Measurements from ENCODE around the gene ERICH6B.
"Not testable (repeated sequence)": the region's sequence is repeated elsewhere in the genome, so short reads cannot be mapped to it uniquely, and the experiment has no call there.

ERICH6B gene
- 0 reads per million in 4 experiments for total RNA-seq

DNA sequence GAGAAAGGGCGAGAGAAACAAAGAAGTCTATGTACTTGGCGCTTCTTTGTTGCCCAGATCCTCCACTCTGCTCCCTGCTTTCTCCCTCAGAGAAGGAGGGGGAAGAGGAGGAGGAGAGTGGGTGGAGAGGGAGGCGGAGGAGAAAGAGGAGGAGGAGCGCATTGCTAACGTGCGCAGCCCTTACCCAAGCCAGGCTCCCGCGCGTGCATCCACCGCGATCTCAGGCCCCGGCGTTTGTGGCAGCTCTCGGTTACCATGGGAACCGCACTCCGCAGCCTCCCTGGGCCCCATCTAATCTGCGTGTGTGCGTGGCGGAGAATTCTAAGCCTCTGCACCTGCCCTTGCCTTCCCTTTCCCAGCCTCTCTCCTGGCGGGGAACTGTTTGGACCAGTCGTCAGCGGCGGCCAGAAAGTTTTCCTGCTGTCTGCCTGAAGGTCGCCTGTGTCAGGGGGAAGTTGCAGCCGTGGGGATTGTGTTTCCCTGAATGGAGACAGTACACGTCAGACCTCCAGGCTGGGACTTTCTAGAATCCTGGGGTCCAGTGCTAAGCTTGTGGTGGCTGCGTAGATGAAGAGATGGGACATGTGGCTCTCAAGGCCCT is at the start of gene ERICH6B:
Gene ERICH6B, minus strand, starts transcription at position 239 of the 601 bp plus-strand sequence. CDS start 18,734 bp downstream, outside the sequence.
- no peak for DNase-seq

DNA sequence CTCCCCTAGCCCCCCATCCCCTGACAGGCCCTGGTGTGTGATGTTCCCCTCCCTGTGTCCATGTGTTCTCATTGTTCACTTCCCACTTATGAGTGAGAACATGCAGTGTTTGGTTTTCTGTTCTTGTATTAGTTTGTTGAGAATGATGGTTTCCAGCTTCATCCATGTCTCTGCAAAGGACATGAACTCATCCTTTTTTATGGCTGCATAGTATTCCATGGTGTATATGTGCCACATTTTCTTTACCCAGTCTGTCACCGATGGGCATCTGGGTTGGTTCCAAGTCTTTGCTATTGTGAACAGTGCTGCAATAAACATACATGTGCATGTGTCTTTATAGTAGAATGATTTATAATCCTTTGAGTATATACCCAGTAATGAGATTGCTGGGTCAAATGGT is 47.4 kb upstream of the ERICH6B start:
- DNase-seq, result not testable (repeated sequence)

DNA sequence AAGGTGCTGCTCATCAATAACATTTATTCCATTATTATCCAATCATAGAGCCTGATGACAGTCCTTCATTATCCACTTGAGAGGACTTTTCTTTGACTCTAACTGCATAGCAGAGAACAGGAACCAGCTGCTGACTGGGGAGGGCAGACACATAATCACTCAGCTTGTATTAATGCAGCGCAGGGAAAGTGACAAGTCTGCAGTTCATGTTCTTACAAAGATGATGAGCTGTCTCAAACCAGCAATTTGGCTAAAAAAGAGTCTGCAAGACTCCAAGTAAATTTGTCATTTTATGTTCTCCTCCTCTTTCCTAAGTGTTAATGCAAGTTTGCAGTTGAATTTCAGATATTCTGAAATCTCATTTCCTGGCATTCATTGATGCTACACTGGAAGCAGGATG is 46.6 kb upstream of the ERICH6B start:
- DNase-seq, result no peak

DNA sequence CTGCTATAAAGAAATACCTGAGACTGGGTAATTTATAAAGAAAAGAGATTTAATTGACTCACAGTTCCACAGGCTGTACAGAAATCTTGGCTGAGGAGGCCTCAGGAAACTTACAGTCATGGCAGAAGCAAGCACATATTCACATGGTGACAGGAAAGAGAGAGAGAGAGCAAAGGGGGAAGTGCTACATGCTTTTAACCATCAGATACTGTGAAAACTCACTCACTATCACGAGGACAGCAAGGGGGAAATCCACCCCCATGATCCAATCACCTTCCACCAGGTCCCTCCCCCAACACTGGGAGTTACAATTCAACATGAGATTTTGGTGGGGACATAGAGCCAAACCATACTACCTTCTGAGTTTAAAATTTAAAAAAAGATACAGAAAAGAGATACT is 44.9 kb upstream of the ERICH6B start:
- DNase-seq, result not testable (repeated sequence)

DNA sequence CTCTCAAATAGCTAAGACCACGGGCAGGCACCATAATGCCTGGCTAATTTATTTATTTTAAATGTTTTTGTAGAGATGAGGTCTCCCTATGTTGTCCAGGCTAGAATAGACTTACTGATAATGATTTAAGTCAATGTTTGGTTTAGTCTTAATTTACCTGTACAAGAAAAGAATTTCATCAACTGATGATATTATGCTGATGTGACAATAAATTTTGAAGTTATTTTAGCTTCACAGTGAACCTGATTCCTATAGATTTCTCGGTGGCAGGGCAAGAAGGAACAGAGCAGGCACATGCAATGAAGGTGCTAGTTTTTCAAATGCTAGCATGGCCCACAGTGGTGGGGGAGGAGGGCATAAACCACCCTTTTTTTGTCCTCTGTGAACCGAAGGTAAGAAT is 44.0 kb upstream of the ERICH6B start:
- DNase-seq, result no peak

DNA sequence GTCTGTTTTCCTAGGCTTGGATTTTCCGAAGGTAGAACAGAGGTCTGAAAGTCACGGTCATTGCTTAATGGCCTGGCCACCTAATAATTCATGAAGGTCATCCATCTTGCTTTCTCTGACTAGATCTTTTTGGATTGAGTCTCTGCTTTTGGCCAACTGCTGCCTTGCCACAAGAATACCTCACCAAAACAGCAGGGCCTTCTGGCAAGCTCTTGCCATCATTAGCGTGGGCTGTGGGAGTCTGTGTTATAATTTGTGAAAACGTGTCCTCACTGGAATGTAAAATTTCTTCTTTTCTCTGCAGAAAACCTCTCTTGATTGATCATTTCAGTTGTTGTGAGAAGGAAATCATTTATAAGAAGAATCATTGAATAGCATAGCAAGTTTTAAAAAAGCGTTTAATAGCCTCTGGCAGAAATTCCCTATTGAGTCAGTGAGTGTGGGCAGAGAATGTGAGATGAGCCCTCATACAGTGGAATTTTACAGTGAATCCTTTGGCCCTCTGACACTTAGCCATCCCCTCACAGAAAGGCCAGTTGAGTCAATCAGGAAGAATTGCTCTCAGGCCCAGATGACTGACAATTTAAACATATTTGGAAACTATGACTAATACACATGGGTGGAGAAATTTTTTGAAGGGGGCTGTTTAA is 43.2 kb upstream of the ERICH6B start:
- DNase-seq, result no peak

DNA sequence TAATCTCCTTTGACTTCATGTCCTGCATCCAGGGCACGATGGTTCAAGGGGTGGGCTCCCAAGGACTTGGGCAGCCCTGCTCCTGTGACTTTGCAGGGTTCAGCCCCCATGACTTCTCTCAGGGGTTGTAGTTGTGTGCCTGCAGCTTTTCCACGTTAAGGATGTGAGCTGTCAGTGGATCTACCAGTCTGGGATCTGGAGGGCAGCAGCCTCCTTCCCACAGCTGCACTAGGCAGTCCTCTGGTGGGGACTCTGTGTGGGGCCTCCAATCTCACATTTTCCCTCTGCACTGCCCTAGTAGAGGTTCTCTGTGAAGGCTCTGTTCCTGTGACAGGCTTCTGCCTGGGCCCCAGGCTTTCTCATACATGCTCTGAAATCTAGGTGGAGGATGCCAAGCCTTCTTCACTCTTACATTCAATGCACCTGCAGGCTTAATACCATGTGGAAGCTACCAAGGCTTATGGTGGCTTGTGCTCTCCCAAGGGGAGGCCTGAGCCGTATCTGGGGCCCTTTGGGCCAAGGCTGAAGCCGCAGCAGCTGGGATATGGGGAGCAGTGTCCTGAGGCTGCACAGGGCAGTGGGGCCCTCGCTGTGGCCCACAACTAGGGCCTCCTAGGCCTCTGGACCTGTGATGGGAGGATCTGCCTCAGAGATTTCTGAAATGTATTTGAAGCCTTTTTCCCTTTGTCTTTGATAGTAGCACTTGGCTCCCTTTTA is 39.3 kb upstream of the ERICH6B start:
- no peak for DNase-seq

DNA sequence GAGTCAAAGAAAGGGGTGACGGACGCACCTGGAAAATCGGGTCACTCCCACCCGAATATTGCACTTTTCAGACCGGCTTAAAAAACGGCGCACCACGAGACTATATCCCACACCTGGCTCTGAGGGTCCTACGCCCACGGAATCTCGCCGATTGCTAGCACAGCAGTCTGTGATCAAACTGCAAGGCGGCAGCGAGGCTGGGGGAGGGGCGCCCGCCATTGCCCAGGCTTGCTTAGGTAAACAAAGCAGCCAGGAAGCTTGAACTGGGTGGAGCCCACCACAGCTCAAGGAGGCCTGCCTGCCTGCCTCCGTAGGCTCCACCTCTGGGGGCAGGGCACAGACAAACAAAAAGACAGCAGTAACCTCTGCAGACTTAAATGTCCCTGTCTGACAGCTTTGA is 29.7 kb upstream of the ERICH6B start:
- DNase-seq, result not testable (repeated sequence)

DNA sequence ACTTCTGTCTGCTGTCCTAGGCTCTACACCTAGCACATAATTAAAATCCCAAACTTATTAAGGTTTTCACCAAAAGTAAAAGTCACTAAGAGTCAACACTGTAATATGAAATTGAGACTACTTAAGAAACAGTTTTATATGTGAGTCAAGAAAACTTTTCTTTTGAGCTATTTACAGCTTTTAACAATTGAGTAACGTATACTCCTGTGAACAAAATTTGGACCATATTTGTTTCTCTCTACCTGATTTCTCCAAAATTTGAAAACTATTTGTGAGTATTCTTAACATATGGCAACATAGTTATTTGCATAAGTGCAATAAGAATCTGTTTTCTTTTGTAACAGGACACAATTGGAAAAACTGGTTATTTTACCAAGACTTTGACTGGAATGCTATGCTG is 26.6 kb upstream of the ERICH6B start:
- not testable (repeated sequence) for DNase-seq

DNA sequence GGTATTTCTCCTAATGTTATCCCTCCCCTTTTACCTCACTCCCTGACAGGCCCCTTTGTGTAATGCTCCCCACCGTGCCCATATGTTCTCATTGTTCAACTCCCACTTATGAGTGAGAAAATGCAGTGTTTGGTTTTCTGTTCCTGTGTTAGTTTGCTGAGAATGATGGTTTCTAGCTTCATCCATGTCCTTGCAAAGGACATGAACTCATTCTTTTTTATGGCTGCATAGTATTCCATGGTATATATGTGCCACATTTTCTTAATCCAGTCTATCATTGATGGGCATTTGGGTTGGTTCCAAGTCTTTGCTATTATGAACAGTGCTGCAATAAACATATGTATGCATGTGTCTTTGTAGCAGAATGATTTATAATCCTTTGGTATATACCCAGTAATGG is 19.8 kb upstream of the ERICH6B start:
- not testable (repeated sequence) for DNase-seq

DNA sequence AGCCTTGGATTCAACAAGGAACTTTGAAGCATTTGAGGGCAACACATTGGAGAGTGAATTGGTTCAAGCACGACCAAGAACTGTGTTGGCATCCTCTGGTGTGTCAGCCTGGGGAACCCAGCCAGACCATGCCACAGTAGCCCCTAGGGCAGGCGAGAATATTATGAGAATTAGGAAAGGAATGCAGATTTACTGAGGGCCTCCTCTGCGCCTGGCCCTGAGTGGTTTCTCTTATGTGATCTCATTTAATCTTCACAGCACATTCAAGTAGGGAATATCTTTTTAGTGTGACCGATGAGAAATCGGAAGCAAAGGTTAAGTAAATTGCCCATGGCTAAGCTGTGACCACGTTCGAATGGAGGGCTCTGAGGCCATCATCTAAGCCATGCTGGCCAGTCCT is 15.3 kb upstream of the ERICH6B start:
- DNase-seq, result no peak

DNA sequence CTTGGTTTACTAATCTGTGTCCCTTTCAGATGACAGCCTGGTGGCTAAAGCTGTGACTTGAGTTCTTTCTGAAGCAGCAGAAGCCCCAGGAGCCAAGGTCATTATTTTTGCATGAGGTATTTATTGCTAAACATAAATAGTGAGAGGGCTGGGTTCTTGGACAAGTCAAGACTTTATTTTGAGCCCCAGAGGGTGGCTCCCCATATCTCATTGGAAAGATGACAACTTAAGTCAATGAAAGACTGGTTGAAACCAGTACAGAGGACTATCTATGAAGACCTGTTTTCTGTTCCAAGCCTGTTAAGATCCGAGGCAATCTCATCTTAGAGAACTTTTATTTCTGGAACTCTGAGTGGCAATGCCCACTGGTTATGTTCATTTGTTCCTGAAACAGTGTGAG is 14.4 kb upstream of the ERICH6B start:
- no peak for DNase-seq

DNA sequence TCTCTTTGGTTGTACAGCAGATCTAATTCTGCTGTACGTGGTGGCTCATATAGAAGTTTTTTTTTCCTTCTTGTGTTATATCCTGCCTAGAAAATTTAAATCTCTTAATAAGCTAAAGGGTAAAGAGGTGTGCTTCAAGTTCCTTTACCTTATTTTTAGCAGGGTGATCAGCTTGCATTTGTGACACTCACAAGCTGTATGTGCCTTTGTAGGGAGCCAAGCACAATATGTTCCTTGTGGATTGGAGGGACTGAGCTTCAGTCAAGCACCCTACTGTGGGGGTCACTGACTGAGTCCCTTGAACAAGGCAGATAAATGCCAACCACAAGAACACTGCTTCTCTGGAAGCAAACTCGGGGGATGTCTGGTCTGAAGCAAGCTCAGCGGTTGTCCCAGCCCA is 12.6 kb upstream of the ERICH6B start:
- no peak for DNase-seq

DNA sequence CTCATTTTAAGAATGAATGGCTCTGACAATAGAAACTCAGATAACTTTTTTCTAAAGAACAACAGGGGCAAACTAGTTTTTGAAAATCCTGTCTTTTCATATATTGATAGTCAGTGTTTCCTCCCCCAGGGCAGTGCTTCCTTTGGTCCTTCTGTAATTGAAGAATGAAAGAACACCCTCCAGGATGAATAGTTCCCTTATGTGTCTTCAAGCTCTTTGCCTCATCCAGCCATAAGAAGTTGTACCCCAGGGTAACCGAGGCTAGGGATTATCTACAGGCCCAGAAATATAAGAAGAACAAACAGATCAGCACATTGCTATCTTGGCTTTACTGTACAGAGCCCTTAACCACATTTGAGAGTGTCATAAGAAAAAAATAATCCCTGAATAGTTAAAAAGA is 12.1 kb upstream of the ERICH6B start:
- DNase-seq, result no peak

DNA sequence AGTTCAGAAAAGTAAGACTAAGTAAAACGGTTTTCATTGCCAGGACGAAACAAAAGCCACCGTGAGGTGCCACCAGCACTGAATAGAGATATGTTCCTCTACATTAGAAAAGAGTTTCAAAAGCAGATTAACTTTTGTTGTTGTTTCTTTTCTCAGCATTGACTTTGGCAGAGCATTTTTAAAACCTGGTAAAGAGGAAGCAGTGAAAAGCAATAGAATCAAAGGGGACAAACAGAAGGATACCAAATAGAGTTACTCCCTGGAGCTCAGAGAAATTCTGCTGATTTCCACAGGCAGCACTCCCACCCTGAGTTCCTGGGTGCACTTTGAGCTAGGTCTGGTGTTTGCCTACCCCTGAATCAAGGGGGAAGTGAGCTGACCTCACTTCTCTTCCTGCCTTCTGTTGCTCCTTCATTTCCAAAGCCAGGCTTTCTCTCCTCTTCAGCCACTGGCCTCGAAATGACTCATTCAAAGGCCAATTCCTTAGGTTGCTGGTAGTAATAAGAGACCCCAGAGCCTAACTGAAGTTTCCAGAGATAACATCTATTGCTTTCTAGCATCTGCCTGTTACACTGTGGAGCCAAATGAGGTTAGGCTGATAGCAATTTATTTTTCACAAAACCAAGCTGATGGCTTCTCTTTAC is 11.3 kb upstream of the ERICH6B start:
- no peak for DNase-seq

DNA sequence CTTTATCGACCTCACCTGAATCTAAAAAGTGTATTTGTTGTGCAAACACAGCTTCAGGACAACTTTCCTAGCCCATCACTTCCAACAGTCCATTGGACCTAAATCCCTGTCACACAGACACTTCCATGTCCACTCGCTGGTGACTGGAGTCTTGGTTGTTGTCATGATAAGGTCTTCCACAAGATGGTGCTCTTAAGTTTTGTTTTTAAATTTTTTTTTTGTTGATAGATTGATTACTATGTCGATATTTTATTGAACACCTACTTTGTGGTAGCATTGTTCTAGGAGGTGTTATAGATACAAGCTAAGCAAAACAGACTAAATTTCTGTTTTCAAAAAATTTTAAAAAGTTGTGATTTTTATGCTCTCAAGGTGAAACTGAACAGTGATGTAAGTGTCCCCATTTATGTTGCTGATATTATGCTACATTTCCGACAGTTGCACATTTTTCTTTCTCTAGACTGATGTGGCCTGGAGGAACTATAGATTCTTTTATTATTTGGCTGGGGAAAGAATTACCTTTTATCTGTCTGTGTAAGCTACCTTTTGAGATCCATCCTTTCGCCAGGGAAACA is 8.1 kb upstream of the ERICH6B start:
- DNase-seq, result no peak

DNA sequence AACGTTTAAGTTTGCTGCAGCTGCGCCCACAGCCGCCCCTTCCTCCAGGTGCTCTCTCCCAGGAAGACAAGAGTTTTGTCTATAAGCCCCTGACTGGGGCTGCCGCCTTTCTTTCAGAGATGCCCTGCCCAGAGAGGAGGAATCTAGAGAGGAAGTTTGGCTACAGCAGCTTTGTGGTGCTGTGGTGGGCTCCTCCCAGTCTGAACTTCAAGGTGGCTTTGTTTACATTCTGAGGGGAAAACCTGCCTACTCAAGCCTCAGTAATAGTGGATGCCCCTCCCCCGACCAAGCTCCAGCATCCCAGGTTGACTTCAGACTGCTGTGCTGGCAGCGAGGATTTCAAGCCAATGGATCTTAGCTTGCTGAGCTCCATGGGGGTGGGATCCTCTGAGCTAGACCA is 6.4 kb upstream of the ERICH6B start:
- no peak for DNase-seq

DNA sequence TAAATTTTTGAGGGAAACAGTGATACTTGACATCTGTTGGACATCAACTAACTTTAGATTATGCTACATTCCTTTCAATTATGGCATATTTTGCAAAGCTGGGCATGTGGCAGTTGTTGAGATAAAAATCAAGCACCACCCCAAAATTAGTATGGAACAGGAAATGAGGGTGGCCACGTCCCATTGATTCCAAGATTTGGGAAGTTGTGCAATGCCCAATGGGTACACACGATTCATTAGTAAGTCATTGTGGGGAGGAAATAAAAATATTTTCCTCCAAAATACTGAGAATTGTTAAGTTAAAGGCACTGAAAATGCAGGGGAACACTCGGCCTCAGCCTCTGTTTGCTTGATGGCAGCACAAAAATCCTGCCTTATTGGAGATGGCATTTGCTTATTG is 7.6 kb downstream of the ERICH6B start:
- no peak for DNase-seq

DNA sequence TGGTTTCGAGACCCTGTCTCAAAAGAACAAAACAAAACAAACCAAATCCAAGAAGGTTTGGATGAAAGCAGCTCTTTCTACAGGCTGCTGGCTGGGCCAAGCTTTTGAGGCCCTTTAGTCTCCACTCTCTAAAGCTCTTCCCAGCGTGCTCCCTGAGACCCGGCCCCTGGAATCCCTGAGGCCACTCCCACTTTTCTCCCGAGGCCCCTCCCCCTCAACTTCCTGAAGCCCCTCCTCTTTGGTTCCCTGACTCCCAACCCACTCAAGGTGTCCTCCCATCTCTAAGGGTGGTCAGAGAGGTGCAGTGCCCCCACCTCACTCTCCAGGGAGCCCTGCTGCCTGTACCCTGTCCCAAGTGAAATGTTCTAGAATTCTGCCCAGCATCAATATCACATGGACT is 10.6 kb downstream of the ERICH6B start:
- DNase-seq, result no peak

DNA sequence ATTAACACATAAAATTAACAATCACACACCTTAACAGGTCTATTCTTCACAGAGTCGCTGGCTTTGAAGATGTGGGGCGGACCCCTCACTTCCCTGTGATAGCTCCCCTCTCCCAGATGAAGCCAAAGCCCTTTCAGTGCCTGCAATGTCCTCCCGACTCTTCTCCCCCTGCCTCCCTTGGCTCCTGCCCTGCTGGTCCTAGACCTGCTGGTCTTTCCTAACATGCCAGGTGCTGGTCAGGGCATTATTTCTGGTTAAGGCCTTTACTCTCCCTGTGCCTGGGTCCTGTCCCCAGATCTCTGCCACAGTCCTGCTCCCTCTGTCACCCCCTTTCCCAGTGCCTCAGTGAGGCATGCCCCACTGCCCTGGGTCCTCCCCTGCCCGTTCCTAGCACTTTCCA is 12.2 kb downstream of the ERICH6B start:
- DNase-seq, result no peak

DNA sequence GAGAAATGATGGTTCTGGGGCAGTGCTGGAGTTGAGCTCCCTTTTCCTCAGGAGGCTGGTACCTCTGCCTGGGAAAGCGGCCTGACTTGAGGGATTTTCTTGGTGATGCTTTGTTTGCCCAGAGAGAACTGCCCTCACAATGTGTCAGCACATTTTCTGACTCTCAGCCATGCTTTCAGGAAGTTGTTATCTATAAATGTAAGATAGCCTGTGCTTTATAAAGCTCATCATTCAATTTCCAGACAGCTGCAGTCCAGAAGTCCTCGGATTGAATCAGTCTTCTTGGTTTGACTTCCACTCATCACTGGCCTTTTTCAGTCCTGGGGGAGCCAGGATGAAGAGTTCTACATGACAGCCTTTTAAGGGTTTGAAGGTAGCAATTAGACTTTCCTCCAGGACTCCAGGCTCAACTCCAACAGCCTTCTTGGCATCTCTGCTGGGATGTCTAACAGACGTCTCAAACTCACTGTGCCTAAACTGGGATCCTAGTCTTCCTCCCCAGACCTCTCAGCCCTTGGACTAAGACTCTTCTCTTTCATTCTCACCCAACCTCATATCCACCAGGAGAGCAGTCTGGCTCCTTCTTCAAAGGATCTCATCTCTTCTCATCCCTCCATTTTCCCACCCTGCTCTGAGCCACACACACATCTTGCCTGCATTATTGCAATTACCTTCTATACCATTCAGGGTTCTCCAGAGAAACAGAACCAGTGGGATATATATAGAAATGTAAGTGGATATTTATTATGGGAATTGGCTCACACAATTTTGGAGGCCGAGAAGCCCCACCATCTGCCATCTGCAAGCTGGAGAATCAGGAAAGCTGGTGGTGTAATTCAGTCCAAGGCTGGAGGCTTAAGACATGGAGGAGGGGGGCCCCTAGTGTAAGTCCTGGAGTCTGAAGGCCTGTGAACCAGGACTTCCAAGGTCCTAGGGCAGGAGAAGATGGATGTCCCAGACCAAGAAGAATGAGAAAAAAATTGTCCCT is 13.1 kb downstream of the ERICH6B start:
- no peak for DNase-seq

DNA sequence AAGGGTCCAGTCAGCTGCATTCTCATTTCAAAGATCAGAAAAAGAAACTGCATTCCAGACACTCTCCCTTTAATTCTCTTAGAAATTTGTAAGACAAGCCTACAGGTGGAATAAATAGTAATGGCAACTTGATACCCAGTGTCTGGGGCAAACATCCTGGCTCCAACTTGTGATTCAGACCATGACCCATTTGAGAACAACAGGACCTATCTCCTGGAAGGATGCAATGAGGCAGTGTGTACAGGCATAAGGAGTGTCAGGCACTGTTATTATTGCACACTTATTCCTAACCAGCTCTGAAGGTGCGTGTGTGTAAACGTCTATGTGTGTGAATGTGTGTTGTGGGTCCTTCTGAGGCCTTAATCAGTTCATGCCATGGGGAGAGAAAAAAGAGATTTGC is 13.9 kb downstream of the ERICH6B start:
- DNase-seq, result no peak
